ENCODE data around the gene SRGAP2C.
"Not testable (repeated sequence)": the region's sequence is repeated elsewhere in the genome, so short reads cannot be mapped to it uniquely, and the experiment has no call there.

SRGAP2C gene

GRCh38 chr1:121283587-121284180, 98.9 kb downstream of the SRGAP2C start:
- DNase-seq: not testable (repeated sequence)

GRCh38 chr1:121292590-121292989, 107.8 kb downstream of the SRGAP2C start:
- DNase-seq: not testable (repeated sequence)

- not testable (repeated sequence) for DNase-seq
These were observed 108.8 kb downstream of the SRGAP2C start for GRCh38 chr1:121293263-121294204.

- not testable (repeated sequence) for DNase-seq
These were observed 109.4 kb downstream of the SRGAP2C start for GRCh38 chr1:121294205-121294570.

GRCh38 chr1:121296563-121296962, 111.8 kb downstream of the SRGAP2C start:
- DNase-seq: not testable (repeated sequence)

- DNase-seq: not testable (repeated sequence)
These were observed 113.8 kb downstream of the SRGAP2C start for GRCh38 chr1:121298529-121298928.

- not testable (repeated sequence) for DNase-seq
These were observed 114.9 kb downstream of the SRGAP2C start for GRCh38 chr1:121299514-121300149.

GRCh38 chr1:121301876-121302275, 117.1 kb downstream of the SRGAP2C start:
- not testable (repeated sequence) for DNase-seq

GRCh38 chr1:121307759-121308158, 123.0 kb downstream of the SRGAP2C start:
- DNase-seq: not testable (repeated sequence)

GRCh38 chr1:121315509-121315908, 130.7 kb downstream of the SRGAP2C start:
- DNase-seq: not testable (repeated sequence)

GRCh38 chr1:121316081-121316480, 131.3 kb downstream of the SRGAP2C start:
- DNase-seq: not testable (repeated sequence)

- DNase-seq: not testable (repeated sequence)
These were observed 133.0 kb downstream of the SRGAP2C start for GRCh38 chr1:121317491-121318468.

- DNase-seq: not testable (repeated sequence)
These were observed 133.9 kb downstream of the SRGAP2C start for GRCh38 chr1:121318687-121319086.

- not testable (repeated sequence) for DNase-seq
These were observed 136.9 kb downstream of the SRGAP2C start for GRCh38 chr1:121321660-121322059.

- not testable (repeated sequence) for DNase-seq
These were observed 140.0 kb downstream of the SRGAP2C start for GRCh38 chr1:121324726-121325125.

GRCh38 chr1:121332141-121332540, 147.4 kb downstream of the SRGAP2C start:
- DNase-seq: not testable (repeated sequence)

- DNase-seq: not testable (repeated sequence)
These were observed 148.1 kb downstream of the SRGAP2C start for GRCh38 chr1:121332599-121333562.

GRCh38 chr1:121337958-121338357, 153.2 kb downstream of the SRGAP2C start:
- DNase-seq: not testable (repeated sequence)

GRCh38 chr1:121339611-121340010, 154.8 kb downstream of the SRGAP2C start:
- DNase-seq: not testable (repeated sequence)

- not testable (repeated sequence) for DNase-seq
These were observed 158.6 kb downstream of the SRGAP2C start for GRCh38 chr1:121343311-121343906.
